SK-N-SH (cell line): ENCODE data around the gene CYB561D1. TPM values are rescaled to one million over a fixed set of nuclear protein-coding genes. Genes with fewer than 3 reads are reported as not detected.

Source experiments
- CTCF ChIA-PET: fragments of 300-600, 350-600 bp; formaldehyde crosslinking; extraction: SDS; loops from one replicate; lab custom pipeline; 2021; lab: Yijun Ruan, JAX
- POLR2A ChIA-PET: fragments of 350-600 bp; sonication (Branson Sonifier 250); formaldehyde crosslinking; extraction: SDS; loops from one replicate; lab custom pipeline; 2020; ENCODE audit warnings: antibody characterized with exemption, inconsistent platforms; lab: Yijun Ruan, JAX
- DNase-seq: peaks from one replicate; pipeline ENCODE4 v3.0.0; 2012
- H2AFZ ChIP-seq: fragments of 200-600 bp; sonication (generic); 2 replicates; pipeline ENCODE4 v1.8.1; 2016; ENCODE audit warnings: antibody characterized with exemption, mild to moderate bottlenecking, low read depth
- H3F3A ChIP-seq: fragments of 200-600 bp; sonication (generic); replicated peaks from 2 replicates; pipeline ENCODE3; 2016; ENCODE audit warnings: antibody characterized with exemption, mild to moderate bottlenecking; ENCODE audit not compliant: insufficient read depth
- H3K27ac ChIP-seq, 2 experiments: fragments of 200-500 bp in 1 of 2; fragments of 200-600 bp in 1 of 2; sonication (Bioruptor generic) in 1 of 2; sonication (generic), shearing (Covaris generic) in 1 of 2; 2 replicates each; pipeline versions ENCODE4 v1.5.1 to v1.6.1; 2014 to 2016; ENCODE audit warnings: low read depth in 2 of 2, inconsistent platforms in 1 of 2, low read length in 1 of 2, mild to moderate bottlenecking in 1 of 2, mixed read lengths in 1 of 2
- H3K27me3 ChIP-seq: fragments of 200-600 bp; sonication (generic), shearing (Covaris generic); 2 replicates; pipeline ENCODE4 v1.6.1; 2016; ENCODE audit warnings: mixed run types; ENCODE audit not compliant: insufficient read depth
- H3K36me3 ChIP-seq, 2 experiments: fragments of 200-500 bp in 1 of 2; fragments of 200-600 bp in 1 of 2; sonication (Bioruptor generic) in 1 of 2; sonication (generic) in 1 of 2; replicated peaks in 1 of 2; 2 replicates each; pipeline versions ENCODE3 to v1.5.1; 2014 to 2016; ENCODE audit warnings: low read length in 1 of 2, mild to moderate bottlenecking in 1 of 2; ENCODE audit not compliant: insufficient read depth in 2 of 2, control insufficient read depth in 1 of 2
- H3K4me1 ChIP-seq, 2 experiments: fragments of 200-500 bp in 1 of 2; fragments of 200-600 bp in 1 of 2; sonication (Bioruptor generic) in 1 of 2; sonication (generic), shearing (Covaris generic) in 1 of 2; 2 replicates each; pipeline versions ENCODE4 v1.5.1 to v1.6.1; 2014 to 2016; ENCODE audit warnings: low read depth in 1 of 2, low read length in 1 of 2, mixed run types in 1 of 2; ENCODE audit not compliant: insufficient read depth in 2 of 2, control insufficient read depth in 1 of 2
- H3K4me2 ChIP-seq: fragments of 200-600 bp; sonication (generic), shearing (Covaris generic); 2 replicates; pipeline ENCODE4 v1.6.1; 2017; ENCODE audit warnings: mixed run types
- H3K4me3 ChIP-seq, 2 experiments: fragments of 200-500 bp in 1 of 2; fragments of 200-600 bp in 1 of 2; sonication (Bioruptor generic) in 1 of 2; sonication (generic), shearing (Covaris generic) in 1 of 2; 2 replicates each; pipeline versions ENCODE4 v1.5.1 to v1.8.1; 2014 to 2016; ENCODE audit warnings: low read depth in 2 of 2, inconsistent platforms in 1 of 2, low read length in 1 of 2, mild to moderate bottlenecking in 1 of 2, mixed read lengths in 1 of 2, moderate library complexity in 1 of 2
- H3K79me2 ChIP-seq: fragments of 200-600 bp; sonication (generic); 2 replicates; pipeline ENCODE4 v1.8.1; 2017; ENCODE audit warnings: mild to moderate bottlenecking; ENCODE audit not compliant: insufficient read depth
- H3K9ac ChIP-seq: fragments of 200-600 bp; sonication (generic); 2 replicates; pipeline ENCODE4 v1.6.1; 2017; ENCODE audit warnings: mixed run types
- H3K9me2 ChIP-seq: fragments of 200-600 bp; sonication (generic); 2 replicates; pipeline ENCODE4 v1.6.1; 2017; ENCODE audit warnings: mixed run types
- H3K9me3 ChIP-seq: fragments of 200-600 bp; sonication (generic); 2 replicates; pipeline ENCODE4 v1.6.1; 2017; ENCODE audit warnings: mixed run types, mild to moderate bottlenecking, moderate library complexity
- H4K20me1 ChIP-seq: fragments of 200-600 bp; sonication (generic); 2 replicates; pipeline ENCODE4 v1.6.1; 2017; ENCODE audit warnings: mild to moderate bottlenecking, mixed run types; ENCODE audit not compliant: insufficient read depth
- CTCF ChIP-seq: fragments of 200-600 bp; sonication (generic); IDR thresholded peaks from 2 replicates; pipeline ENCODE4 v1.6.1; 2017; ENCODE audit warnings: antibody characterized with exemption, mild to moderate bottlenecking, moderate library complexity
- EZH2phosphoT487 ChIP-seq: fragments of 200-600 bp; sonication (generic); IDR thresholded peaks from 2 replicates; pipeline ENCODE4 v1.6.1; 2017; ENCODE audit warnings: low read depth, mixed run types, mild to moderate bottlenecking, antibody characterized with exemption, moderate library complexity, borderline replicate concordance
- FOSL2 ChIP-seq: IDR thresholded peaks from 2 replicates; pipeline ENCODE4 v1.4.0; 2012; ENCODE audit warnings: low read depth, mild to moderate bottlenecking, moderate library complexity, borderline replicate concordance
- FOXM1 ChIP-seq: IDR thresholded peaks from 2 replicates; pipeline ENCODE4 v1.4.0; 2012; ENCODE audit warnings: low read depth, mild to moderate bottlenecking
- GABPA ChIP-seq: IDR thresholded peaks from 2 replicates; pipeline ENCODE4 v1.4.0; 2012; ENCODE audit warnings: low read depth, mild to moderate bottlenecking
- MXI1 ChIP-seq: IDR thresholded peaks from 2 replicates; pipeline ENCODE4 v1.6.1; 2012; ENCODE audit warnings: mild to moderate bottlenecking, low read depth, low read length, improper control_type of control experiment
- NRF1 ChIP-seq: IDR thresholded peaks from 2 replicates; pipeline ENCODE4 v1.6.1; 2012; ENCODE audit warnings: low read depth, mild to moderate bottlenecking, low read length
- PBX3 ChIP-seq: IDR thresholded peaks from 2 replicates; pipeline ENCODE4; 2012
- POLR2AphosphoS5 ChIP-seq: IDR thresholded peaks from 2 replicates; pipeline ENCODE4 v1.6.1; 2012; ENCODE audit warnings: low read depth, low read length
- RCOR1 ChIP-seq: fragments of 150-350 bp; IDR thresholded peaks from 2 replicates; pipeline ENCODE4 v1.6.1; 2017; ENCODE audit warnings: antibody characterized with exemption, low read length
- RFX5 ChIP-seq: IDR thresholded peaks from 2 replicates; pipeline ENCODE4 v1.6.1; 2012; ENCODE audit warnings: mild to moderate bottlenecking, improper control_type of control experiment, low read length
- RXRA ChIP-seq: IDR thresholded peaks from 2 replicates; pipeline ENCODE4 v1.4.0; 2012; ENCODE audit warnings: low read depth, mild to moderate bottlenecking, borderline replicate concordance
- SMC3 ChIP-seq: IDR thresholded peaks from 2 replicates; pipeline ENCODE4 v1.6.1; 2012; ENCODE audit warnings: low read depth, low read length, improper control_type of control experiment
- TCF12 ChIP-seq: IDR thresholded peaks from 2 replicates; pipeline ENCODE4 v1.4.0; 2012
- USF1 ChIP-seq: IDR thresholded peaks from 2 replicates; pipeline ENCODE4 v1.4.0; 2012; ENCODE audit warnings: low read depth, borderline replicate concordance
- WGBS: methylation state at CpG from one replicate; pipeline ENCODE4 v1.1.6; 2017; ENCODE audit warnings: low lambda C conversion rate; 5-methylcytosine and 5-hydroxymethylcytosine counted together
- polyA plus RNA-seq, 3 experiments: library from polyadenylated mRNA; depleted of rRNA; stranded (reverse); fragments of >200 nt; gene quantifications; 2 replicates each; pipeline ENCODE4 v1.2.3, GENCODE V29; 2012

Gene CYB561D1
- polyA plus RNA-seq, 1 of the 3 experiments (the other 2 are of a cell fraction) = 5.4 TPM

GRCh38 chr1:109516872-109517271 is 23.0 kb downstream of the CYB561D1 start:
- DNase-seq = no peak
- no peaks in the 10 kb centered on the region for H3K9me2 ChIP-seq
- peaks cover 0 to 8% of the 10 kb centered on the region in 2 experiments; a peak in 1 of 4 replicates for H3K4me1 ChIP-seq
- no peaks in the 10 kb centered on the region for H3K79me2 ChIP-seq
- CTCF ChIA-PET = interaction anchor here (1.7 to 40.2 kb wide), 4 partner anchors 17 to 468 kb away, joined by 5 to 1710 read pairs (median 12); partner anchors contain the start of genes AHCYL1, CYB561D1 and GPR61
- no peak overlapping the region for H3K4me2 ChIP-seq
- no peaks in the 10 kb centered on the region for H3K9me3 ChIP-seq
- no peak for TF ChIP-seq USF1
- no peak for TF ChIP-seq CTCF
- TF ChIP-seq SMC3 = no peak
- no peak for TF ChIP-seq POLR2AphosphoS5
- TF ChIP-seq TCF12 = no peak
- TF ChIP-seq RCOR1 = no peak
- TF ChIP-seq RXRA = no peak
- TF ChIP-seq RFX5 = no peak
- TF ChIP-seq MXI1 = no peak
- TF ChIP-seq PBX3 = no peak
- TF ChIP-seq, all 33 proteins: peak for 0
- Histone ChIP-seq H3F3A (no peaks in the 10 kb centered on the region), H3K9ac (no peak overlapping the region), H3K4me3 (no peak overlapping the region), H3K27ac (no peak overlapping the region), H2AFZ (no peak overlapping the region), H3K36me3 (no peaks in the 10 kb centered on the region), H4K20me1 (no peaks in the 10 kb centered on the region), H3K27me3 (no peaks in the 10 kb centered on the region; the same call in 1 of the 2 replicates)
- POLR2A ChIA-PET = interaction anchor here (0.6 kb wide), 1 partner anchor 11 kb away, joined by 3 read pairs; no protein-coding TSS in a partner anchor
- 49% methylated on average over 4 of the region's 5 CpGs for WGBS

- WGBS = 67% methylated on average over 5 of the region's 5 CpGs
- Histone ChIP-seq H3K4me3 (no peak overlapping the region), H4K20me1 (no peaks in the 10 kb centered on the region), H3K9ac (no peak overlapping the region), H3K27ac (no peak overlapping the region), H3F3A (no peaks in the 10 kb centered on the region), H3K9me2 (no peaks in the 10 kb centered on the region), H3K4me2 (no peak overlapping the region), H2AFZ (no peak overlapping the region)
- ChIA-PET CTCF (interaction anchor here (0.6 to 40.2 kb wide), 5 partner anchors 17 to 467 kb away, joined by 3 to 1710 read pairs (median 11); partner anchors contain the start of genes AHCYL1, CYB561D1 and GPR61), POLR2A (no interaction called here)
- TF ChIP-seq GABPA = no peak
- no peak for TF ChIP-seq FOSL2
- TF ChIP-seq RXRA = no peak
- no peak for TF ChIP-seq TCF12
- TF ChIP-seq NRF1 = no peak
- TF ChIP-seq FOXM1 = no peak
- TF ChIP-seq EZH2phosphoT487 = no peak
- TF ChIP-seq, all 33 proteins: peak for 0
- Histone ChIP-seq H3K4me1 (peaks cover 0 to 8% of the 10 kb centered on the region in 2 experiments; a peak in 1 of 4 replicates), H3K9me3 (no peaks in the 10 kb centered on the region), H3K79me2 (no peaks in the 10 kb centered on the region), H3K27me3 (no peaks in the 10 kb centered on the region; the same call in 1 of the 2 replicates), H3K36me3 (no peaks in the 10 kb centered on the region)
- DNase-seq = no peak
Measured at GRCh38 chr1:109517337-109517736, 23.4 kb downstream of the CYB561D1 start.
